HG03103 (cell line): ENCODE results near the gene E4F1.

Source experiments
- ATAC-seq: cut with Tn5 transposase; IDR thresholded peaks from one replicate; pipeline ENCODE4 v1.9.1; 2021; ENCODE audit warnings: low read depth; ENCODE audit not compliant: unreplicated experiment

E4F1 gene

DNA sequence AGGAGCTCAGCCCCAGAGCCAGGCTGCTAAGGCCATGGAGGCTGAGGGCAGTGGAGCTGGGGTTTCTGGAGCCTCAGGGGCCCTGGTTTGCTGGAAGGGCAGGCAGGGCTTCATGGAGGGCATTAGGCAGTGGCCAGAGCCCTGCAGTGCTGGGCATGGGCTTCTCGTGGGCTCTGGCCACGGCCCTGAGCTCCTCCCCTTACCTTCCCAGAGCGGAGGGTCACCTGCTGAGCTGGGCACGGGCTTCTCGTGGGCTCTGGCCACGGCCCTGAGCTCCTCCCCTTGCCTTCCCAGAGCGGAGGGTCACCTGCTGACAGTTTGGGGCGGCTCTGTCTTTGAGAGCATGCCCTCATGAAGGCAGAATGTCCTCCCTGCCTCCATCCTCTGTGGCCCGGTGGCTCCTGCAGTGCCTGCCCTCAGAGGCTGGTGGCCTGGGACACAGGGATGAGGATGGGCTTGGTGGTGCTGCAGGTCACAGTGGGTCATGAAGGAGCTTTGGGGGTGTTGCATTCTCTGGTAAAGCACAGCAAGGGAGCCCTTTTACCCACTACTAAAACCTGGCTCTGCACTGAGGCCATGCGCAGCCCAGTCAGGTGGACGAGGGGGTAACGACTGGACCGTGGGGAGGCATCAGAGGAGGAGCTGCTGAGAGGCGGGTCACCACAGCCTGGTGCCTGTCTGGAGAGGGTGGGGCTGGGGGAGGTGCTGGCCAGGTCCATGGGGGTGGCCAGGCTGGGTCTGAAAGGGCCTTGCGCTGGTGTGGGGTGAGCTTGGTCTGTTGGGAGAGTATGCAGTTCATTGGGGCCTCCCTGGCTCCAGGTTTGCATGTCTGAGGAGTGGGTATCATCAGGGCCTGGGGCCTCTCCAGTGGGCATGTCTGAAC lies 47.4 kb downstream of the E4F1 start:
- no peak for ATAC-seq

DNA sequence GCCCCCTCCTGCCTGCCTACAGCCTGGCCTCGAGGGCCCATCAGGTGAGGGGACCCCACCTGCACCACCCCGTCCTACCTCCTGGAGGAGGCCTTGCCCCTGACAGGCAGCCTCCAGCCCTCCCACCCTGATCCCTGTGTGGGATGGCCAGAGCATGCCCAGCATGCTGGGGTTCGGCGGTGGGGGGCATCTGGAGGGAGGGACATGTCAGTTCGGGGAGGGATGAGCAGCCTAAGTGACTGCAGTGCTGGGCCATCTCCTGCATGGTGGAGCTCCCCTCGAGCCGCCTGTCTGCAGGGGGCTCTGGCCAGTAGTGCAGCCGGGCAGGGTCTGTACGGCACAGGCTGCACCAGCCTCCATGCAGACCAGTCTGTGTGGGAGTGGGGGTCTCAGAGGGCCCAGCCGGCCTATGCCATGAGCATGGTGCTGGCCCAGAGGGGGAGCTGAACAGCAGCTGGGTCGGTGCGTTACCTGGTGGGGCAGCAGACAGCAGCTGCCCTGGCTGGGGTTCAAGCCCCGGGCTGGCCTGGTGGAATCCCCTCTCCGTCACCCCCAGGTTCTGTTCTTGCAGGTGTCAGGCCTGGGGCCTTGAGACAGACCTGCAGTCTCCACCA lies 48.6 kb downstream of the E4F1 start:
- ATAC-seq, result no peak

DNA sequence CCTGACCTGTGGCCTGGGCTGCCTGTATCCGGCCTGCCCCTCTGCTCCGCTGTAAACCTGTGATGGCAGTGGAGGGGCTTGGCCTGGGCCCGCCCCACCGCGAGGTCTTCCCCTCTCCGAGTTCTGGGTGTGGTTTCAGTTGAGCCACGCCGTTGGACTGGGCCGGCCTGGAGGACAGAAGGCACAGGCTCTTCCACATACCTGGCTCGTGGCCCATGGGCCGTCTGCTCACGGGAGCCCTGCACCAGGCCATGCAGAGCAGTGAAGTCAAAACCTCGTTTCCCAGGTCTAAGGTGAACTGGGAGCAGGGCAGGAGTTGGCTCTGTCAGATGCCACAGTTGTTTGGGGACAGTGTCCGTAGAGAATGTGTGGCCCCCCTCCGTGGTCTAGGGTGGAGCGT lies 50.1 kb downstream of the E4F1 start:
- no peak for ATAC-seq

DNA sequence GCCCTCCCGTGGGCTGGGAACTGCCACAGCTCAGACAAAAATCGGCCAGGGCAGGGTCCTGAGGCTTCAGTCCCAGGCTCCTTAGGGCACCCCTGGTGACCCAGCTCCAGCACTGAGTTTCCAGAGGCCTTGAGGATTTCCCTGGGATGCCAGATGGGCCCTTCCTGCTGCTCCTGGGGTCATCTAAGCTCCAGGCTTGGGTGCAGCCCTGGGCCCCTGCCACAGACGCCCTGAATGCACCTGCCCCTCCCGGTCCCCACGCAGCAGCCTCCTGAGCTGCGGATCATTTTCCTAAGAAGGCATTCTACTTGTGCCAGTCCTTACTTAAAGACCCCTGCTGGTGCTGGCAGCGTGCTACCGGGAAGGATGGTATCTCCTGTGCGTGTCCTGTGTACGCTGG lies 50.5 kb downstream of the E4F1 start:
- ATAC-seq, result no peak

DNA sequence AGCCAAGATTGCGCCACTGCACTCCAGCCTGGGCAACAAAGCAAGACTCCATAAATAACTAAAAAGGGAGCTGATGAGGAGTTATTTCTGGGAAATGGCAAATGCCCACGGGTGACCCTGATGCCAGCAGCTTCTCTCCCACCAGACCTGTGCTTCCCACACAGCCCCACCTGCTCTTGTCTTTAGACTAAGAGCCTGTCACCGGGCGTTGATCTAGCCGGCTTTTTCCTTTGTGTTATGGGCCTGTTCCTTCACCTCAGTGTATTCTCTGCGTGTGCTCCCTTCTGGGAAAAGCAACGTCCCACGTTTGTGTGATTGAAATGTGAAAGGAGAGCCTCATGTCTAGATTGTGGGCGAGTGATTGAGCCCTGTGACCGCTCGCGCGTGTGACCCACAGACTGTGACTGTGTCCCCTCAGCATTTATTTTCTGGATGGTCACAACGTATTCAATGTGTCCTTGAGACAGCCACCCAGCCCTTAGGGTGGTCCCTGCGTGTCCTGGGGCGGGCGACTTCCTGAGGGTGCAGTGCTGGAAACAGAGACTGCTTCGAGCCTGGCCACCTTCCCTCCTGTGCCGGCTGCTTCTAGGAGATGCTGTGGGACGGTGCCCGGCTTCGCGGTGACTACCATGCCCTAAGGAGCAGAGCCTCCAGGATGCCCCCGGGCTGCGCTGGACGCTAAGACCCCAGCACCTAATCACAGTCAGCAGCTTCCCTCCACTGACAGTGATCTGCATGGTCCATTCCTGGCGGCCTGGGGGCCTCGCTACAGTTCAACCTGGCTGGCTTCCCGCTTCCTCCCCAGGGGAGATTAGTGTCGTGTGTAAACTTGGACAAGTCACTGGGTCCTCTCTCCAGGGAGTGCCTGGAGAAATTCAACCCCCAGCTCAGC lies 52.3 kb downstream of the E4F1 start:
- no peak for ATAC-seq

DNA sequence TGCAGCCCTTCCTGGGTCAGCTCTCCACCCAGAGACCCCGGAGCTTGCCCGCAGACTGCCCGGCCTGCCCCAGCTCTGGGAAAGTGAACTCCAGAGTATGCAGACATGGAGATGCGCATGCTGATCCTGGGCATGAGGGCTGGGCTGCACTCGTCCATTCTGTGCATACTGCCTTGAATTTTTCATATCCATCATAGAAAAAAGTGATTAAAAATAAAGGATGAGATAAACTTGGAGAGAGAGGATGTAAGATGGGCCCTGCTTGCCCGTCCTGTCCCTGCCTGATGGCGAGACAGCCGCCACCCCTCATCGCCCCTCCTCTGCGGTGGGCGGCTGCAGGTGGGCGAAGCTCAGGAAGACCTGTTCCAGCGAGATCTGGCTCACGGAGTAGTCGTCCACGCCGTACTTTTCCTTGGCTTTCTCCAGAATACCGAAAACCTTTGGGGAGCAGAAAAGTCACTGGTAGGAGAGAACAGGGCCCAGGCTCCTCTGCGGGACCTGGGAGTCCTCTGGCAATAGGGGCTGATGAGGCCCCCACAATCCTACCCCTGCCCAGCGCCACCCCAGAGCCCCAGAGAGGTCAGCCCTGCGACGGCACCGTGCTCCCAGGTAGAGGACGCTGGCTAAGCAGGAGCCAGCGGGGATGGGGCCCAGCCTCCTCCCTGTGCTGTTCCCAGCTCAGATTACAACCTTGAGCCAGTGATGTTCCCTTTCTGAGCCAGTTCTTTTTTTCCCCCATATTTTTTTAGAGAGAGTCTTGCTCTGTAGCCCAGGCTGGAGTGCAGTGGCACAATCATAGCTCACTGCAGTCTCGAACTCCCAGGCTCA lies 53.2 kb downstream of the E4F1 start:
- no peak for ATAC-seq

DNA sequence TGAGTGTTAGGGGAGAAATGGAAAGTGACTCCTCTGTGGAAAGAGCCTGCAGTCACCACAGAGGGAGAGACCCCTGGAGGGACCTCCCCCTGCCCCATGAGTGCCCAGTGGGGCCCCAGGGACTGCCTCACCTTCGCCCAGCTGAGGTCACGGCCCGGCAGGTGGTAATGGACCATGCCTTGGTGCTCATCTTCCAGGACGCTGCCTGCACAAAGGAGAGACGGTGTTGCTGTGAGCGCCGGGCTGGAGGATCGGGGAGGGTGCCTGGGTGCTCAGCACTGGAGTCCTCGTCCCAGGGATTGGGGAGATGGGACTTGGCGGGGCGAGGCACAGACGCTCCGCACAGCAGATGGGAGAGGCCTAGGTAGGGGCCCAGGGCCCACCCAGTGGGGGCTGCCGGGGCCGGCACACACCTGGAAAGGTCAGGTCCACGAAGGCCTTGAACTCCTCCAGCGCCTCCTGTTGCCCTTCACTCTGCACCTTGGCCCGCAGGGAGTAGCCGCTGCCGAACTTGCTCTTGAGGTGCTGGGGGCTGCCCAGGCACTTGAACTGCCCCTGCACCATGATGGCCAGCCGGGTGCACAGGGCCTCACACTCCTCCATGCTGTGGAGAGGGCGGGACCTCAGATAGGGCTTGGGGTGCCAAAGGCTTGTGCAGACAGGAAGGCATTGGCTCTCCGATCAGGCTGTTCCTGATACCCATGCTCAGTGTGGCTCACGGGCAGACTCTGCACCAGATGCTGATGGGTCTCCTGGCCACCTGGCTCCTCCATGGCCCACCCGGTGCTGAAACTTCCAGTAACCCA lies 54.3 kb downstream of the E4F1 start:
- ATAC-seq, result no peak

DNA sequence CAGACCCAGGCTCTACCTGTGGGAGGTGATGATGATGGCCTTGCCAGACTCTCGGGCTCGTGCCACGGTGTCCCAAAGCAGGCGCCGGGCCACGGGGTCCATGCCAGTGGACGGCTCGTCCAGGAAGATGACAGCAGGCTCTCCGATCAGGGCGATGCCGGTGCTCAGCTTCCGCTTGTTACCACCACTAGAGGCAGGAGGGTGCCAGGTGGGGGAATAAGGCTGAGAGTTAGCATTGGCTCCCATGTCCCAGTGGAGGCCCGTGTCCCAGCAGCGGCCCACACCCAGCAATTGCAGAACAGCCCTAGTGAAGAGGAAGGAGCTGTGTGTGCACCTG lies 54.8 kb downstream of the E4F1 start:
- ATAC-seq, result no peak

DNA sequence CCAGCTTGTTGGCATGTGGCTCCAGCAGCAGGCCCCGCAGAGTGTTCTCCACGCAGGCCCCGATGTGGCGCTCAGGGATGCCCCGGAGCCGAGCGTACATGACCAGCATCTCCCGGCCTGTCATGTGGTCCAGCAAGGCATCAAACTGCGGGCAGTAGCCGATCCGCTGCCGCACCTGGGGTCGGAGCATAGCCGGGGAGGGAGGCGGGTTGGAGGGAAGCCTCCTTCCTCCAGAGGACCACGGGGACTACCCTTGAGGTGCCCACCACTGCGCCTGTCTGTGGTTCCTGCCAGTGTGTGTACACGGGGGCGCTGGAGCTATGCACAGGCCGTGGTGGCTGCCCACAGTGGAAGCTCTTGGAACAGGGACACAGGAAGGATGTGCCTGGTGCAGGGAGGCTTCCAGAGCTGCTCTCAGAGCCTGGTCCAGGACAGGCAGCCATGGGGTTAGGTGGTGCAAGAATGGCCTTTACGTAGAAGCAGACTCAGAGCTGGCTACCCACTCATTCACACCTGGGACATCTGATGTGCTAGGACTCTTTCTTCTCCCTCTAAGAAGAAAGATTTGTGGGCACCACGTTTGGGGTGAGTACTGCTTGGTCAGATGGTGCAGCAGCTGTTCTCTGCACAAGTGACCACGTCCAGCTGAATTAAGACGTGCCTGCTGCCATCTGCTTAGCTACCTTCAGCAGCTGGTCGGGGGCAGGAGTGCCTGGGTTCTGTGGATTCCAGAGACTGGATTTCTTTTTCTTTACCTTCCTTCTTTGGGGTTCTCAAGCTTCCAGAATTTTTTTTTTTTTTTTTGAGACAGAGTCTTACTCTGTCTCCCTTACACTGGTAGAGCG lies 55.8 kb downstream of the E4F1 start:
- ATAC-seq, result no peak

DNA sequence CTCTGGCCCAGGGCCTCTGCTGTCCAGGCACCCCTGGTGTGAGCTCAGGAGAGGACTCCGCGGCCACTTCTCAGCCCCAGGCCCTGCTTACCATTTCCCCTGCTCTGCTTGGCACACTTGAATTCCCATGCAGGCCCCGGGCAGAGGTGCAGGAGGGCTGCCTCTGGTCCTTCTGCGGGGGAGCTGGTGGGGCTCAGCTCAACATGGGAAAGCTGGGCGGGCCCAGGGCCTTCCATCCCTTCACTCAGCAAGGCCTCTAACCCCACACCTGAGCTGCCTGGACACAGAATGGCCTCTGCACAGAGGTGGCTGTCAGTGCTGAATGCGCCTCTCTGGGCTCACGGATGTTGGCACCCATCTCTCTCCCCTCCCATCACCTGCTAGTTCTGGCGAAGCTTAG lies 57.1 kb downstream of the E4F1 start:
- no peak for ATAC-seq

DNA sequence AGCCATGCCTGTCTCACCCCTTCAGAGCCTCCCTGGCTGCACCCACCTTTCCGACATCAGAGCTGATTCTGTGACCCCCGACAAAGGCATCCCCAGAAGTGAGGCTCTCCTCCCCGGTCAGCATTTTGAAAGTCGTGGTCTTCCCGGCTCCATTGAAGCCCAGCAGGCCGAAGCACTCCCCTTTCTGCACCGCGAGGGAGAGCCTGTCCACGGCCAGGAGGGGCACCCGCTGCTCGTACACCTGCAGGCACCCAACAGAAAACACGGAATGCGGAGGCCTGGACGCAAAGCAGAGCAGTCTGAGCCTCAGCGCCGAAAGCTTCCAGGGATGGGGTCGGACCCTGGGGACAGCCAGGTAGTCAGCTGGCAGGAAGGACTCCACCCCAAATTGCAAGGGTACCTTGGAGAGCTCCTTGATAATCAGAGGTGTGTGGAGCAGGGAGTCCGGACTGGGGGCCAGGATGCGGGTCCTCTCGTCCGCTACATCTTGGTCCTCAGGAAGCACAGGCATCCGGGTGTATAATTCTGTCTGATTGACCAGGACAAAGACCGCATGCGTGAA lies 57.7 kb downstream of the E4F1 start:
- ATAC-seq, result no peak

DNA sequence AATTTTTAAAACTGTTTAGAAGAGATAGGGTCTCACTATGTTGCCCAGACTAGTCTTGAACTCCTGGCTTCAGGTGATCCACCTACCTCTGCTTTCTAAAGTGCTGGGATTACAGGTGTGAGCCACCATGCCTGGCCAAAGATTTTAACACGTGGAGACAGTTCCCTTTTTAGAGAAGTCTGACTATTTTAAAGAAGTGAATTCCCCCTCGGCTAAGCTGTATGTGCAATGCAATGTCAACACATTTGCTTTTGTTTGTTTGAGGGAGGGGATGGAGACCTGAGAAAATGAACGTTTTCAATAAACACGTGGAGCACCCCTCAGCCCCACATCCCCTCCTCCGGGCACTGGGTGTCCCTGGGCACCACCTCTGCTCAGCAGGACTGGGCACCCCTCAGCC lies 58.9 kb downstream of the E4F1 start:
- no peak for ATAC-seq

DNA sequence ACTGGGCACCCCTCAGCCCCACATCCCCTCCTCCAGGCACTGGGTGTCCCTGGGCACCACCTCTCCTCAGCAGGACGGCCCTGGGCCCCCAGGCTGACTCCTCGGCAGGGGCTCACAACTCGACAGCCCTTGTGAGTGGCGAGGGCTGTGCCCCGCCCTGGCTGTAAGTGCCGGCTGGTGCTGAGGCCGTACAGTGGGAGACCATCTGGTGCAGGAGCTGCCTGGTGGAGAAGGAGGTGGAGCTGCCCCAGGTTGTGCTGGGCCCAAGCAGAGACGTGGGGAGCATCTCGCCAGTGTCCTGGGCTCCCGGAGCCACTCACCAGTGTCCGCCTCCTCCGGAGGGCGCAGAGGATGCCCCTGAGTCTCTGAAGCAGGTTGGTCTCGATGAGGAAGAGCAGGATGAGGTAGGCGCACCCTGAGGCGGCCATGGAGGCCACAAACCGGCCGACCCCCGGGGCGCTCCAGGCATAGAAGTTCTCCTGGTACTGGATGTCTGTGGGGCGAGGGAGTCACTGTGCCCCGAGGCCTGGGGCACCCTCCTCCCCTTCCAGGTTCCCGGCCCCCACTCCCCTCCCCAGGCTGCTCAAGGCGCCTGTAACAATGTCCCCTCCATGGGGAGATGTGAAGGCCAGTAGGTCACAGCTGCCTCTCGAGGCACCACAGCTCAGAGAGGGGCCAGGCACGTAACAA lies 59.6 kb downstream of the E4F1 start:
- no peak for ATAC-seq

DNA sequence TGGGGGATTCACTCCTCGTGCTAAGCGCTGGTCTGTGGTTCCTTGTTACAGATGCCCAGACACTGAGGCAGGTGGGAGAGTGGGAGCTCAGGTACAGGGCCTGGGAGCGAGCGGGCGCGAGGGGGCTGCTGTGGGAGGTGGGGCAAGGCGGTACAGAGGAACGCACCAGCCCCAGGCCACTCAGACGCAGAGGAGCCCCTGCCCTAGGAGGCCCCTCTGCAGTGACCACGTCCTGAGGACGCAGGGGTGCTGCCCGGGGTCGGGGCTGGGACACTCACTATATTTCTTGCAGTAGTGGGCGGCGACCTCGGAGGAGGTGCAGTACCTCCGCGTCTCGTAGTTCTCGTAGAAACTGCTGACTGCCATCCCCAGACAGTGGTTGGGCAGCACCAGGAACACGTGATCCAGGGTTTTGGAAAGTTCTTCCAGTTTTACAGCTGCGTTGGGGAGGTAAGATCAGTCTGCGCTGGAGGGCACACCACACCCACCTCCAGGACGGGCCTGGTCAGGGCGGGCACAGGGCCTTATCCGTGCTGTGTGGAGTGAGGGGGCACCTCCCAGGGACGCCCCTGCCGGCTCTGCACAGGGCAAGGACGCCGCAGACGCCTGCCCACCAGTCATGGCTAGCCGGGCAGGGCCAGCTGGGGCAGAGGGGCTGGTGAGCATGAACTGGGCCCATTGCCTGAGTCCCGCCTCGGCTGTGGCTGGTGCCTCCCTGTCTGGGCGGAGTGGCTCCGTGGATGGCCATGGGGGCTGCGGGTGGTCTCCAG lies 60.8 kb downstream of the E4F1 start:
- ATAC-seq, result no peak

DNA sequence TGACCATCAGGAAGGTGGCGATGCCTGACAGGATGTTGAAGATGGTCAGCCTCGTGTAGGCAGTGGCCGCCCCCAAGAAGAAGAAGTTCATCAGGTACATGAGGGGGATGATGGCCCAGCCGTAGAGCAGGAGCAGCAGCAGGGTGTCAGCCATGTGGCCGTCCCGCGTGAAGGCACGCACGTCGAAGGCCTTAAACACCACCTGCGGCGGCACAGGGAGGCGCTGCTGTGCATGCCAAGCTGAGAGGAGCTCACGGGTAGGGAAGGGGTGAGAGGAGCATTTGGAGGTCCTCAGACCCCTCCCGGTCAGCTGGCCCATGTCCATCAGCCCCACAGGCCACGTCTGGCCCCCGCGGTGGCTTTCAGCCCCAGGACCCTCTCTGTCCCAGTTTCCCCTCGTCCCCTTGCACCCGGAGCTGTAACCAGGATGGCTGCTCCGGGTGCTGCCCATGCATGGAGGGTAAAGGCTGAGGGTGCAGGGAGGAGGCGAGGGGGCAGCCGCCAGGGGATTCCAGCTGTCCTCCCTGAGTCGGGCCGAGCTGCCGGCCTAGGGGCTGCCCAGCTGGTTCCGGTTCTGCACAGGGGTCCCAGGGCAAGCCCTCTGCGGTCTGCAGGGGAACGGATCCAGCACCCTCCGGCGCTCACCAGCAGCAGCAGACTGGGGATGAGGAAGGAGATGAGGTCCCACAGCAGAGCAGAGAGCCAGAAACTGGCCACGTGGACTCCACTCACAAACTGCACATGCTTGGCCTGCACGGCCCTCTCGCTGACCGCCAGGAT lies 61.6 kb downstream of the E4F1 start:
- no peak for ATAC-seq
